ENCODE measurements around the gene RAB26.
A peak's percentile ranks its signal among the peaks of the same experiment; 100 is the strongest.

Gene RAB26

DNA sequence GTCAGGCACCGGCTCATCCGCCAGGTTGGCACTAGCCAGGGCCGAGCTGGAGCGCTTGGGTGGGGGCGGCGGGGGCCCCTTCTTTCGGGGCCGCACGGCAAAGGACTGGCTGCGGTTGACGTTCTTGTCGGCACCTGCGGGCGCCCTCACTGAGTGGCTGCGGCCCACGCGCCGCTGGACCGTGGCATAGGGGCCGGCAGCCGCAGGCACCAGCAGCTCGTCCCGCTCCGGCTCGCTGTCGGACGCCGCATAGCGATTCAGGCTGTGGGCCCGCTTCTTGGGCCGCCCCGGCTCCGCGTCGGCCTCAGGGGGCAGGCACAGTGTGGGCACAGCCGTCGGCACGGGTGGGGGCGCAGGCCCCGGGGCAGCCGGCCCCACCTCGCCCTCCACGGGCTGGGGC is 32.0 kb downstream of the RAB26 start:
- DNase-seq (ENCODE audit: low spot score): no peak

DNA sequence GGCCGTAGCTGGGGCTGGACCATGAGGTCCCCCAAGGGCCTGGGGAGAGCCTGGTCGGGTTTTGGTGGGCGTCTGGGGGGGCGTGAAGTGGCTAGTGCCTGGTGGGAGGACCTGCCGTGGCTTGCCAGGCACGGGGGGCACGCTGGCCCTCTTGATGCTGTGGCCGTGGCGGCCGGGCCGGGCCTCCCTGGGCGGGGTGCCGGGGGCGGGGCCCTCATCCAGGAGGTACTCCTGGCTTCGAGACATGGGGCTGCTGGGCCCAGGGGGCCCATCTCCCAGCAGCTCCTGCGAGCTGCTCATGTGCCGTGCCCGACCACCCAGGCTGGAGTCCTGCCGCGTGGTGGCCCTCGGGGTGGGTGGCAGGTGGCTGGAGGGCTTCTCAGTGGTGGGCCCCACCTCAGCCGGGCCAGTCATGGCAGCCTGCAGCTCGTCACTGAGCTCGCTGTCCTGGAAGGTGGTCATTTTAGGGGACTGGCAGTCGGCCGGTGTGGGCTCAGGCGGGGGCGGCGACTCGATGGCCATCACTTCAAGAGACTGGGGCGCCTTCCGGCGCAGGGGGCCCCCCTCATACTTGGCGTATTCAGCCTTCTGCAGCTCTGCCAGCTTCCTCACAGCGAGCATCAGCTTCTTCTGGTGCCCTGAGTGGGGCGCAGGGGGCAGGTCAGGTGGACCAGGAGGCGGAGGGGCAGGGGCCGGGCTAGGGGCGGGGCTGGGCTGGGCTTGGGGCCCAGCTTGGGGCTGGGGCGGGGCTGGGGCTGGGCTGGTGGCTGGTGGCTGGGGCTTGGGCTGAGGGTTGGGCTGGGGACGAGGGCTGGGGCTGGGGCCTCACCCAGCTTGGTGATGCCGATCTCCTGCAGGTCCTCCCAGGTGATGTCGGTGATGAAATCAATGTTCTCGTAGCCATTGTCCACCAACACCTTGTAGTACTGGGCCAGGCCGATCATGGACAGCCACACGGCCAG is 32.8 kb downstream of the RAB26 start:
- DNase-seq (ENCODE audit: low spot score): no peak

DNA sequence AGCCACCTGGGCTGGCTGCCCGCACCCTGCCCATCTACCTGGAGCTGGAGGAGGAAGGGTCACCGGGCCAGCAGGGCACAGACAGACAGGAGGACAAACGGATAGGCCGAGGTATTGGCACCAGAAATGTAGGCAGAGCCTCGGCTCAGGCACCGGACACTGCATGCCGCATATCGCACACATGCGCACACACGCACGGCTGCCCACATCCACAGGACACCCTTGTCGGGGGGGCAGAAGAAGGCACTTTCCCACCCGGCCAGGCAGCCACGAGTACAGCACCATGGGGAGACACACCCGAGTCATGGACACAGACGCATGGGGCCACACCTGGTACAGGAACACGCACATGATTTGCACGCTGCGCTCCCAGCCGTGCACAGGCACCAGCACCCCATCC is 33.5 kb downstream of the RAB26 start:
- DNase-seq (ENCODE audit: low spot score): no peak

DNA sequence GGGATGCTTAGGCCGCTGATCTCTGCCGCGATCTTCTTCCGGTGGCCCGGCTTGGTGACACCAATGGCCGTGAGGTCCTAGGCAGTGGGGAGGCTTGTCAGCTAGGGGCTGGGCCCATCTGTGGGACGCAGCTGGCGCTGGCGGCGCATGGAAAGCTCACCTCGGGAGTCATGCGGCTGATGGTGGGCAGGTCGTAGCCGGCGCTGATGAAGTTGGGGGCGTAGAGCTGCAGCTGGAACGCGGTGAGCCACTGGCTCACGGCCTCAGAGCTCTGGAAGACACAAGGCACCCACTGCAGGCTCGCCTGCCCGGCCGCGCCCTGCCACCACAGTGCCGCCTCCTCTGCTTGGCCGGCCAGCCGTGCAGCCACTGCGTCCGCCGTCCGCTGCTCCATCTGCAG is 35.2 kb downstream of the RAB26 start:
- peak; percentile 14 for DNase-seq (ENCODE audit: low spot score)

DNA sequence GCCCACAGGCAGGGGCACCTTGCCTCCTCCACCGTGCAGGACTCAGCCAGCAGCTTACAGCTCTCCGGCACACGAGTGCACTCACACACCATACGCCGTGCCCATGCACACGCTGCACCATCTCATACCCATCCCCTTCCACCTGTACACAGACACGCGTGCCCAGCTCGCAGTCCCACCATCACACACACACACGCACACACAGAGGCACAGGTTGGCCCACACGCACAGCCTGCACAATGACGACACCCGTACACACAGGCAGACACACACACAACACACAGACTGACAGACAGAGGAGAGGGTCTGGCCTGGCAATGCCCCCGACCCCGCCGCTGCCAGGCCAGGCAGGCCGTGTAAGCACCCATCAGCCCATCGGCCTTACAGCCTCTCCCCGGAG is 35.9 kb downstream of the RAB26 start:
- no peak for DNase-seq (ENCODE audit: low spot score)

DNA sequence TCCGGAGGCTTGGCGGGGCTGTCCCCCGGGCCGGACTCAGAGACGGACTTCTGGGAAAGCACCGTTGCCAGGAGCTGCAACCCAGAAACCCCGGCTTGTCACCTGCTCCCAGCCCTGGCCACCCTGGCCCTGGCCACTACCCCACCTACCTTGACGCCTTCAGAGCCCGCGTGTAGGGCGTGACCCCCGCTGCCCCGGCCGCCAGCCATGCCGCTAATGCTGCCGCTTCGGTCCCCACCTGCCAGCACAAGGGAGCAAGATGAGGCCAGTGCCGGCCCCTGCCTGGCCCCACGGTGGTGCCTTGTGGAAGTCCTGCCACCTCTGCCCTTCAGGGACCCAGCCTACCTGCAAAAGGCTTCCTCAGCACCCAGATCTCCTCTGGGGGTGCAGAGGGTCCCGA is 36.5 kb downstream of the RAB26 start:
- no peak for DNase-seq (ENCODE audit: low spot score)

DNA sequence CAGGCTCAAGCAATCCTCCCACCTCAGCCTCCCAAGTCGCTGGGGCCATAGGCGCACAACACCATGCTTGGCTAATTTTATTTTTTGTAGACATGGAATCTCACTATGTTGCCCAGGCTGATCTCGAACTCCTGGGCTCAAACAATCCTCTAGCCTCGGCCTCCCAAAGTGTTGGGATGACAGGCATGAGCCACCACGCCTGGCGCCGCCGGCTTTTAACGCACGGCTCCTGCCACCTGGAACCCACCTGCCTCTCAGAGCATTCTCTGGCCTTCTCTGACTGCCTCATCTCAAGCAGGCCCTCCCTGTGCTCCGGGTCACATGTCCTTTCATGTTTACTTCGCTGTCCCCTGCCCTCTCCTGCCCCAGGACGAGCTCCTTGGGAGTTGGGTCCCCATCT is 37.6 kb downstream of the RAB26 start:
- DNase-seq (ENCODE audit: low spot score): no peak

DNA sequence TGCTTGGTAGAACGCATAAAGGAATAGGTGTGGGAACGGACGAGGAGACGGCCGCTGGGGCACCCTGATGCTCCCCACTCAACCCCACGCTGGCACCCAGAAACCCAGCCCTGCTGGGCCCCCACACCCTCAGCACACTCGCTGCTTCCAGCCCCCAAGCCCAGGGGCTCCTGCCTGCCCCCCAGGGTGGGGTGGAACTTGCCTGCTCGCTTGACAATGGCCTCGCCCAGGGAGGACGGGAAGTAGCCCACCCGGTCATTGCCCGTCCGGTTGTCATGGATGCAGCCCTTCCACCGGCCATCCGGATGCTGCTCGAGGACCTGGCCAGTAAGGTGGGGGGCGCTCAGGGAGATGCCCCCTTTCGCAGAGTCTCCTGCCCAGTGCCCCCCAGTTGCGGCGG is 38.1 kb downstream of the RAB26 start:
- no peak for DNase-seq (ENCODE audit: low spot score)

DNA sequence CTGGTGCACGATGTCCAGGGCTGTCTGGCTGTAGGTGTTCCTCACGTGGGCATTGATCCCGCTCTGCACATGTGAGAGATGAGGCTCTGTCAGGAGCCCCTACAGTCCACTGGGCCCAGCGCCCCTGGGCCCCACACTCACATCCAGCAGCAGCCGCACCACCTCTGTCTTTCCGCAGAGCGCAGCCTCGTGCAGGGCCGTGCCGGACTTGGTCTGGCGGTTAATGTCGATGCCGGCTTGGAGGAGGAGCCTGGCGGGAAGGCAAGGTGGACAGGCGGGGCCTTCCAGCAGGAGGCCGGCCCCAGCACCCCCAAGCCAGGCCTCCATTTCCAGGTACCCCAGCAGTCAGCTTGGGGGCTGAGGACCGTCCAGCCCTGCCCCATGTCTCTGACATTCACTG is 38.8 kb downstream of the RAB26 start:
- DNase-seq (ENCODE audit: low spot score): no peak

DNA sequence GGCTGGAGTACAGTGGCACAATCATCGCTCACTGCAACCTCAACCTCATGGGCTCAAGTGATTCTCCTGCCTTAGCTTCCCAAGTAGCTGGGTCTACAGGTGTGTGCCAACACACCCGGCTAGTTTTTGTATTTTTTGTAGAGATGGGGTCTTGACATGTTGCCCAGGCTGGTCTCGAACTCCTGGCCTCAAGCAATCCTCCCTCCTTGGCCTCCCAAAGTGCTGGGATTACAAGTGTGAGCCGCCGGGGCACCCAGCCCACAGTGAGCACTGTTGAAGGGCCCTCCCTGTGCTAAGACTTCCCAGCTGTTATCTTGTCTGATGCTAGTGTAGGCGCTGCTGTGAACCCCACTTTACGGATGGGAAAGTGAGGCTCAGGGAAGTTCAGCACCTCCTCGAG is 40.0 kb downstream of the RAB26 start:
- DNase-seq (ENCODE audit: low spot score): no peak

DNA sequence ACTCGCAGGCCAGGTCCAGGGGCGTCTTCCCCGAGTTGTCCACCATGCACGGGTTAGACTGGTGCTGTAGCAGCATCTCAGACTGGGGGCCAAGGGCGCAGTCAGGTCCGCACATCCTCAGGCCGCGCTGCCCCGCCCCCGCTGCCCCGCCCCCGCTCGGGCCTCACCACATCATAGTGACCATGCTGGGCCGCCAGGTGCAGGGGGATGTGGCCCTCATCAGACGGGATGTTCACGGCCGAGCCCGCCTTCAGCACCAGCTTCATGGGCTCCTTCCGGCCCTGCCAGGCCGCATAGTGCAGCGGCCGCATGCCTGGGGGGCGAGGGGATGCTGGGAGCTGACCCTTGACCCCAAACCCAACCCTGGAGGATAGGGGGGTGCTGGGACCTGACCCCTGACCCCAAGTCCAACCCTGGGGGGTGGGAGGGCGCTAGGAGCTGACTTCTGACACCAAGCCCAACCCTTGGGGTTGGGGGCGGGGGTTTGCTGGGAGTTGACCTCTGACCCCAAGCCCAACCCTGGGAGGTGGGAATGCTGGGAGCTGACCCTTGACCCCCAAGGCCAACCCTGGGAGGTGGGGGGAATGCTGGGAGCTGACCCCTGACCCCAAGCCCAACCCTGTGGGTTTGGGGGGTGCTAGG is 40.9 kb downstream of the RAB26 start:
- no peak for DNase-seq (ENCODE audit: low spot score)

DNA sequence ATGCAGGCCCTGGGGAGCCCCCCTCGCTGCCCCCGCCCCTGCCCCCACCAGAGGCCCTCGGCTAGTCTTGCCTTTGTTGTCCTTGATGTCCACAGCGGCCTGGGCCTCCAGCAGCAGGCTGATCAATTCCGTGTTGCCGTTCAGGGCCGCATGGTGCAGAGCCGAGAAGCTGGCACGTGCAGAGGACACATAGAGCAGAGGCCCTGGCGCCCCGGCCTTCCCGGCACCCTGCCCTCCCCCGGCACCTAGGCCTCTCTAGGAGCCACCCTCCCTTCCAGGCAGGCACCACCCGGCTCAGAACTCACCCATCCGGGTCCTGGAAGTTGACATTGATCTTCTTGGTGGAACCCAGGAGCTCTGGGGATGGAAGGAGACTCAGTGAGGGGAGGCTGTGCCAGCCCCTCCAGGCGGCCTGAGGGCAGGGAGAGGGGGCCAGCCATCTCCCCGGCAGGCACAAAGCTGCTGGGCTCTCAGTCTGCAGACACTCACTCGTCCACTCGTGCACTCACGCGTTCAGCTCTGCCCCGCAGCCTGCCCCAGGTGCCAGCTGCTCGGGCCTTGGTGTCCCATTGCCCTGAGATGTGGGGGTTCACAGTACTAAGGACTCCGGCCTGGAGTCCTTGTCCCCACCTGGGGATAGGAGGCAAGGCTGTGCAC is 41.7 kb downstream of the RAB26 start:
- DNase-seq (ENCODE audit: low spot score): no peak

DNA sequence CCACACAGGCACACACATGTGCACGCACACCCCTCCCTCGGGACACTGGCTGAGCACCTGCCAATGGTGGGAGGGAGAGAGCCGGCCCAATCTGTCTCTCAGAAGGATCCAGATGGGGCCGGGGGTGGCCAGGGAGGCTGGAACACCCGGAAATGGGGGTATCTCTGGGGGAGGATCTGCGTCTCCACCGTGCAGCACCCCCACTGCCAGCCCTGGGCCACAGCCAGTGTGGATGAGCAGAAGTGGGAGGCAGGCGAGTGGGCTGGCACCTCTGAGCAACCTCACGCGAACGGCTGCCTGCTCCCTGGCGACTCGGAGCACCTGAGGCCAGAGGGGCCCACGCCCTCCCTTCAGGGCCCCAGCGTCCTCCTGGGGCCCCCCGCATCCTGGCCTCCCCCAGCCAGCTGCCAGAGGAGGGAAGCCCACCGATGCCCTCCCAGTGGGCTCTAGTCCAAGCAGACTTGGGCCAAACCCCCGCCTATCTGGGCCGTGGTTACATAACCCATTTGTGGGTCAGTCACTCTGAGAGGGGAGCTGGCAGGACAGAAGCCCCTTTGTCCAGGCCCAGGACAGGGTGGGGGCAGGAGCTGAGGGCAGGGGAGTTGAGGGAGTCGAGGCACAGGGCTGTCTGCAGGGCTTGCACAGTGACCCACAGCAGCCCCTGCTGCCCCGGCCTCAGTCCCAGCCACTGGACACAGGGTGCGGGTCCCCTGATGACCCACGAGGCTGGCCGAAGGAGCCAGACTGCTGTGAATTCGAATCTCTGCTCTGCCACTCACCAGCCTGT is 42.4 kb downstream of the RAB26 start:
- DNase-seq (ENCODE audit: low spot score): no peak

DNA sequence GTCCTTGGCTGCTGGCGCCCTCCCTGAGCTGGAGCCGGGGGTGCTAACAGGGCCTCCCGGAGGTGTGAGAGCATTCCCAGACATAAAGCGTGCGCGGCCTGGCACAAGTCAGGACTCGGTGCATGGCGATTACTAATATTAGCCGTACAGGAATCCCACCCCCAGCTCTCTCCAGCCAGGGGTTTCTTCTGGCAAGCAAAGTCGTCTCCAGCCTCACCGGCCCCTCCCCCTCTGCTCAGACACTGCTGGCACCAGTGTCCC is 43.0 kb downstream of the RAB26 start:
- DNase-seq (ENCODE audit: low spot score): no peak

DNA sequence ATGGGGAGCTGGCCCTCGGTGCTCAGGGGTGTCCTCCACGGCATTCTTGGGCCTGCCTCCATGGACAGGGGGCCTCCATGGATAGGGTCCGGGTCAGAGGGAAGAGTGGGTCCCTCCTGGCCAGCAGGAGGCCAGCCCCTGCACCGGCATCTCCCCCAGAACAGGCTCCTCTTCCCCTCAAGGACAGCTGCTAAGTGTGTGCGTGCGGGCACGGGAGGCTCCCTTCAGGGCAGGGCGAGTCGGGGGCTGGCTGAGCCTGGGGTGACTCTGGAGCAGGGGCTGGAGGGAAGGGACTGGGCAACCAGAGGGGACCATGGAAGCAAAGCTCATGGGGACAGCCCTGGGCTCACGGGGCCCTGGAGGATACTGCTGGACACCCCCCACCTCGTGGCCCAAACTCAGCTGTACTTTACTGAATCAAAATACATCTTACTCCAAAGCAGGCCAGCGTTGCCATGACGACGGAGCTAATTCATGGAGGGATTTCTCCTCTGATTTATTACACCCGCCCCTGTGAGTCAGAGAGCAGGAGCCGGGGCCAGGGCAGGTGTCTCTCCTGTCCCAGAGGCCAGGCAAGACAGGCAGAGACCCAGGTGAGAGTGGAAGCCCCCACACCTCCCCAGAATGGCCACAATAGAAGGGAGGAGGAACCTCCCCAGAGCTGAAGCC is 45.9 kb downstream of the RAB26 start:
- peak; percentile 70 for DNase-seq (ENCODE audit: low spot score)

DNA sequence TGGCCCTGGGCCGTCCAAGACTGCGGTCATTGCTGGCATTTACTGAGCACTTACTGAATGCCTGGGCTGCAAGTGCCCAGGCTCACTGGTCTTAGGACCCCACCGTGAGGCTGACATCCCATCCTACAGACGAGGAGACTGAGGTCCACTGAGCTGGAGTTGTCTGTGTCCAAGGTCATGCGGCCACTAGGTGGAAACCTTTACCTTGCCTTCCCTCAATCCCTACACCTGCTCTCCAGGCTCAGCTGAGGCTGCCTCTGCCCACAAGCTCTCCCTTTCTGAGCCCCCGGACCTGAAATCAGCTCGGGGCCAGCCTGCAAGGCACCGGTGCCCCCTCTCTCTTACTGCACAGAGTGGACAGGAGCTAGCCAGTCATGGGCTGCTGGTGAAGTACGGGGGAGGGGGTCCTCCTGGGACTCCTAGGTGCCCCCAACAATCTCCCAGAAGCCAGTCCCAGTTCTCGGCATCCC is 46.5 kb downstream of the RAB26 start:
- DNase-seq (ENCODE audit: low spot score): peak; percentile 76

DNA sequence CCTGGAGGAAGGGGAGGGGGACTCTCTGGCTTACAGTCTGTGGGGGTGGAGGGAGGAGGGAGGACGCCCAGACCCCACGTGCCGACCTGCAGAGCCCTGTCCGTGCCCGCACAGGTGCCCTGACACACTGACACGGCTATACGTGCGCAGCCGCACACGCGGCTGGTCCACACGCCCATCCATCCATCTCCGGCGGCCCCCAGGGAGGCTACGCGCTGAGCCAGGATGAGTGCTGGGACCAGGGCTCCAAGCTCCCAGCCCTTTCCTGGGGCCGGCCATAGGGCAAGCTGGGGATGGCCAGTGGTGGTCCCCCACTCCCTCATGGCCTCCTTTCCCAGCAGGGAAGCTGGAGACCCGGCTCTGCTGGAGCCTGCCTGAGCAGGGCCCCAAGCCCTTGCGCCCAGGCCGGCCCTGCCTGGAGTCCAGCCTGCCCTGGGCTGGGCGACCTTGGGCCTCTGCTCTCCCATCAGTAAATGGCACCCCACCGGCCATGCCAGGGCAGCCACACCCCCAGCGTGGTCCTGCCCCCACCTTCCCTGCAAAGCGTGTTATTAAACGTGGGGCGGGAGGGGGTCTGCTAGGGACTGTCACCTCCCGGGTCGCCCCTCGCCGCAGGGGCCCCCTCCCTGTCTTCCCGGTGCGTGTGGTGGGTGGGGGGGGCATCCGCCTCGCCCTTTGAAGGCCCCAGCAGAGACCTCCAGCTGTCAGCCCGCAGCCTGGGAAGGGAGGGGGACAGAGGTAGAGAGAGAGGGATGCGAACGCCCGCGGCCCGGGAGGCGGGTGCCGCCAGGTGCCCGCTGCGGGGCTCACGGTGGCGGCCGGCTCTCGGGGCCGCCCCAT is 47.1 kb downstream of the RAB26 start:
- DNase-seq (ENCODE audit: low spot score): no peak

DNA sequence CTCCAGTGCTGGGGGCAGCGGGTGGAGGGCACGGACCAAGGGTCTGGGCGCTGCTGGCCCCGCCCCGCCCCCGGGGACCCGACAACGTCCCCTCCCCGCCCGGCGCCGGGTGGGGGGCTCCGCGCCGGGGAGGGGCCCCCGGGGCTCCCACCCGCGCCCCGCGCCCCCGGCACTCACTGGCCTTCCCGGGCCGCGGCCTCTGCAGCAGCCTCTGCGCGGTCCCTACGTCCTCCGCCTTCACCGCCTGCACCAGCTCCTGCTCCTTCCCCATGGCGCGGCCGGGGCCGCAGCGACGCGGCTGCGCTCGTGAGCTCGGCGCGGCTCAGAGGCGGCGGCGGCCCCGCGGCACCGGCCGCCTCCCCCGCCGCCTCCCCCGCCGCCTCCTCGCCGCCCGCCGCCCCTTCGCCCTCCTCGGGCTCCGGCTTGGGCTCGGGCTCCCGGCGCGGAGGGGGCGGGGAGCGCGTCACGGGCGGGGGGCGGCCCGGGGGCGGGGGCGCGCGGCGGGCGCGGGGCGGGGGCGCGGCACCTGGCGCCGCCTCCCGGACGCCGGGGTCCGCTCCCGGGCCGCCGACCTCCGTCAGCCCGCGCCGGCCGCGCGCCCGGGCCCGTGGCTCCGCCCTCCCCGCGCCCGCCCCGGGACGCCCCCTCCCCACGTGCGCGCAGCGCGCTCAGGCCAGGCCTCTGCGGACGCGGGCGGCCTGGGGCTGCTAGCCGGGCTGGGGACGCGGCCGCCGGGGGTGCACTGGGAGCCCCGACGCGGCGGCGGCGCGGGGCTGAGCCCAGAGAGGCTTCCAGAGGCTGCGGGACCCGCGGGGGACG is 47.9 kb downstream of the RAB26 start, which contains the start of gene CASKIN1:
Gene CASKIN1 (minus strand): TSS at position 444 of the 819 bp plus-strand sequence. CDS start 173 bp downstream, at position 271.
- DNase-seq (ENCODE audit: low spot score): peak; percentile 16

DNA sequence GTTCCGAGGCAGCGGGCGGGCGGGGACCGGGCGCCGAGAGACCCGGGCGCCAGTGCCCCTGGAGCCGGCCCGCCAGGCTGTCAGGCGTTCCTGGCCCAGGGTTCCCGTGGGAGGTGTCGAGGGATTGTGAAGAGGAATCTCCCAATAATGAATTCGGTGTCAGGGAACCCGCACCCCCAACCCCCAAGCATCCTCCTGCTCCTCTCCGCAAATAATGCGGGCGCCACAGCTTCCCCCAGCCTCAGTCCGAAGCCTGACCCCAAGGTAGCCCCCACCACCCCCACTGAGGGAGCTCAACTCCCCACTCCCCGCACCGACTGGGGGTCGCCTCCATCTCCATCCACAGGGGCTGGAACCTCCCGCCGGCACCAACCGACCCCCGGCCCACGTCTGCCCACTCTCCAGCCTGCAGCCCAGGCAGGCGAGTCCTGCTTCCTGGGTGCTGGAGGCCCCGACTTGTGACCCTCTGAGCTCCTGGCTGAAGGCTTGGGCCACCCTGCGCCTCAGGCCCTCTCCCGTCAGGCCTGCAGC is 48.6 kb downstream of the RAB26 start:
- no peak for DNase-seq (ENCODE audit: low spot score)

DNA sequence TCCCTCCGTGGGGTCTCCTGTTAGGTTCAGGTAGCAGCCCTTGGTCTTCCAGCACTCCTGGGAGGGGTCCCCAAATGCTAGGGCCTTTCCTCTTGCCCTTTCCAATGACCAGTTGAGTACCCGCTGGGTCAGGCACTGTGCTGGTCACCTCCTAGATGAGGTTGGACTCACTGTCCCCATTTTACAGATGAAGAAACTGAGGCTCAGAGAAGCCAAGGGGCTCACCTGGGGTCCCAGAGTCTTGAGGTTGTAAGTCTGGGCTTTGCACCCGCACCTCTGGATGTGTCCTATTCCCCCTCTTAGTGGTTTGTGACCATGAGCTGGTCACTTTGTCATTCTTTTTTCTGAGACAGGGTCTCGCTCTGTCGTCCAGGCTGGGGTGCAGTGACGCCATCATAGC is 49.3 kb downstream of the RAB26 start:
- no peak for DNase-seq (ENCODE audit: low spot score)
